Glutamatergic neuron (in vitro differentiated cells): ENCODE measurements around the gene CCDC69. TPM values are rescaled to one million over a fixed set of nuclear protein-coding genes. Genes with fewer than 3 reads are reported as not detected.

ENCODE experiments used
- DNase-seq: peaks from one replicate; pipeline ENCODE4 v3.0.0; 2022
- H3K27ac Mint-ChIP-seq: one replicate; pipeline ENCODE4 v1.8.0; 2020; ENCODE audit warnings: mild to moderate bottlenecking, mixed read lengths, inconsistent platforms; ENCODE audit not compliant: unreplicated experiment
- H3K27me3 Mint-ChIP-seq: one replicate; pipeline ENCODE4 v1.8.0; 2020; ENCODE audit warnings: mild to moderate bottlenecking, moderate library complexity, mixed read lengths, inconsistent platforms; ENCODE audit not compliant: unreplicated experiment
- H3K36me3 Mint-ChIP-seq: one replicate; pipeline ENCODE4 v1.8.0; 2020; ENCODE audit warnings: mild to moderate bottlenecking, mixed read lengths, inconsistent platforms; ENCODE audit not compliant: unreplicated experiment
- H3K4me1 Mint-ChIP-seq: one replicate; pipeline ENCODE4 v1.8.0; 2020; ENCODE audit warnings: mild to moderate bottlenecking, low read depth, mixed read lengths, inconsistent platforms; ENCODE audit not compliant: unreplicated experiment
- H3K4me3 Mint-ChIP-seq: one replicate; pipeline ENCODE4 v1.8.0; 2020; ENCODE audit warnings: mild to moderate bottlenecking, mixed read lengths, inconsistent platforms; ENCODE audit not compliant: unreplicated experiment
- H3K9me3 Mint-ChIP-seq: one replicate; pipeline ENCODE4 v1.8.0; 2020; ENCODE audit warnings: mild to moderate bottlenecking, moderate library complexity, mixed read lengths, inconsistent platforms; ENCODE audit not compliant: unreplicated experiment
- CTCF ChIP-seq: fragments of 200-600 bp; sonication (generic); IDR thresholded peaks from one replicate; pipeline ENCODE4 v1.5.0; 2021; ENCODE audit not compliant: partially characterized antibody, unreplicated experiment
- total RNA-seq: library from RNA; stranded (reverse); fragmentation: NEBNext Ultra II Directional; extraction: Animal tissue kit (Norgen Biotek cat#: 25700); gene quantifications from one replicate; pipeline ENCODE4 v1.2.1, GENCODE V29; 2021; ENCODE audit not compliant: unreplicated experiment

Gene CCDC69
- total RNA-seq, 1 donor from 2014 or later, result 2.0 TPM

- Mint-ChIP-seq H3K27ac (no peak overlapping the region), H3K27me3 (no peaks in the 10 kb centered on the region), H3K36me3 (no peaks in the 10 kb centered on the region), H3K4me3 (no peak overlapping the region), H3K4me1 (no peaks in the 10 kb centered on the region), H3K9me3 (no peaks in the 10 kb centered on the region)
- DNase-seq, result no peak
- TF ChIP-seq CTCF, result no peak
Measured at GRCh38 chr5:151195622-151196021, 28.3 kb downstream of the CCDC69 start.

DNA sequence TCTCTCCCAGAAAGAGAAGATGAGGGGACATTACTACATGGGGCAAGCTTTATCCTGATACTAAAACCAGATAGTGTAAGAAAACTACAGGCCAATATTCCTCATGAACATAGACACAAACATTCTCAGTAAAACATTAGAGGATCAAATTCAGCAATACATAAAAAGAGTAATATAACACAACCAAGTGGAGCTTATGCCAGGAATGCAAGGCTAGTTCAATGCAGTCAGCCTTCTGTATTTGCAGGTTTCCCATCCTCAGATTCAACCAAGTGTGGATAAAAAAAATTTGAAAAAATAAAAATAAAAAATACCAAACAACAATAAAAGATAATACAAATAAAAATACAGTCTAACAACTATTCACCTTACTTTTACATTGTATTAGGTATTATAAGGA, 31.3 kb downstream of the CCDC69 start:
- TF ChIP-seq CTCF, result no peak
- DNase-seq, result no peak
- Mint-ChIP-seq H3K27ac (no peak overlapping the region), H3K27me3 (no peaks in the 10 kb centered on the region), H3K4me1 (no peaks in the 10 kb centered on the region), H3K9me3 (no peaks in the 10 kb centered on the region), H3K36me3 (peaks cover 17% of the 10 kb centered on the region), H3K4me3 (no peak overlapping the region)

DNA sequence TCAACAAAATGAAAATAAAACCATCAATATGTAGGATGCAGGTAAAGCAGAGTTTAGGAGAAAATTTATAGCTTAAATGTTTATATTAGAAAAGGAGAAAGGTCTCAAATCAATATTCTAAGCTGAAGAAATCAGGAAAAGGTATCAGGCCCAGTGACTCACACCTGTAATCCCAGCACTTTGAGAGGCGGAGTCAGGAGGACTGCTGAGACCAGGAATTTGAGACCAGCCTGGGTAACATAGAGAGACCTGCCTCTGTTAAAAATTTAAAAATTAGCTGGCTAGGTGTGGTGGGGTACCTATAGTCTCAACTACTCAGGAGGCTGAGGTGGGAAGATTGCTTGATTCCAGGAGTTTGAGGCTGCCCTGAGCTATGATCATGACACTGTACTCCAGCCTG, 32.2 kb downstream of the CCDC69 start:
- Mint-ChIP-seq H3K4me3 (no peak overlapping the region), H3K9me3 (no peaks in the 10 kb centered on the region), H3K4me1 (no peaks in the 10 kb centered on the region), H3K27me3 (no peaks in the 10 kb centered on the region), H3K27ac (no peak overlapping the region), H3K36me3 (peaks cover 21% of the 10 kb centered on the region)
- no peak for DNase-seq
- TF ChIP-seq CTCF, result no peak

DNA sequence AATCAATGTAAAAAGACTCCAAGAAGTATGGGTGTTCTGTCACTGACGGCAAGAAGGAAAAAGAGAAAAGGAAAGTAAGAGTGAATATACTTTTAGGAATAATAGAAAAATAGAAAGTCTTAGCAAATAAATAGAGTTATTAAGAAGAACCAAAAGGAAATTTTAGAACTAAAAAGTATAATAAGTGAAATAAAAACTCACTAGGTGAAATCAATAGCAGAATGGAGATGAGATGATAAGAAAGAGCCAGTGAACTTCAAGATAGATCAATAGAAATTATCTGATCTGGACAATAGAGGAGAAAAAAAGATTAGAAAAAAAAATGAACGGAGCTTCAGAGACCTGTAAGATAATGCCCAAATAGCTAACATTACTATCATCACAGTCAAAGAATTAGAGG, 34.7 kb downstream of the CCDC69 start:
- Mint-ChIP-seq H3K27ac (no peak overlapping the region), H3K4me3 (no peak overlapping the region), H3K9me3 (no peaks in the 10 kb centered on the region), H3K4me1 (peaks cover 3% of the 10 kb centered on the region), H3K36me3 (peaks cover 23% of the 10 kb centered on the region), H3K27me3 (no peaks in the 10 kb centered on the region)
- no peak for TF ChIP-seq CTCF
- DNase-seq, result no peak

DNA sequence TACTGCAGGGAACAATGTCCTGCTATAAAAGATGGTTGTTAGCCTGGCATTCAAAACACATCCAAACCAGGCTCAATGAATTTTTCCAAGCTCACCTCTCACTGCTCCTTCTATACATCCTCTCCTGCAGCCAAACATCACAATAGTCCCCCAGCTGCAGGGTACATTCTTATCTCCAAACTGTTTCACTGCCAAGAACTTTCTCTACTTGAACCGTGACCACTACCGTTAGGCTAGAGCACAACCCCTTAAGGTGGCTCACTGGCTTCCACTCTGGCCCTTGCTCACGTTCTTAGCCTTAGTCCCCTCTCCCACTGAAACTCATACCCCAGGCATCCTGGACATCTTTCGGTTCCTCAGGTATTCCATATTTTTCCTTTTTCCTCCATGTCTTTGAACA, 37.4 kb downstream of the CCDC69 start:
- DNase-seq, result no peak
- Mint-ChIP-seq H3K27me3 (no peaks in the 10 kb centered on the region), H3K4me3 (no peak overlapping the region), H3K9me3 (no peaks in the 10 kb centered on the region), H3K4me1 (peaks cover 19% of the 10 kb centered on the region), H3K36me3 (peaks cover 23% of the 10 kb centered on the region), H3K27ac (no peak overlapping the region)
- TF ChIP-seq CTCF, result no peak
